ENCODE results near the gene STARD13. TPM values are rescaled to one million over a fixed set of nuclear protein-coding genes. Genes with fewer than 3 reads are reported as not detected.

The STARD13 gene
- total RNA-seq, 2 donors from 2014 or later, result 43.9 to 47.1 TPM

DNA sequence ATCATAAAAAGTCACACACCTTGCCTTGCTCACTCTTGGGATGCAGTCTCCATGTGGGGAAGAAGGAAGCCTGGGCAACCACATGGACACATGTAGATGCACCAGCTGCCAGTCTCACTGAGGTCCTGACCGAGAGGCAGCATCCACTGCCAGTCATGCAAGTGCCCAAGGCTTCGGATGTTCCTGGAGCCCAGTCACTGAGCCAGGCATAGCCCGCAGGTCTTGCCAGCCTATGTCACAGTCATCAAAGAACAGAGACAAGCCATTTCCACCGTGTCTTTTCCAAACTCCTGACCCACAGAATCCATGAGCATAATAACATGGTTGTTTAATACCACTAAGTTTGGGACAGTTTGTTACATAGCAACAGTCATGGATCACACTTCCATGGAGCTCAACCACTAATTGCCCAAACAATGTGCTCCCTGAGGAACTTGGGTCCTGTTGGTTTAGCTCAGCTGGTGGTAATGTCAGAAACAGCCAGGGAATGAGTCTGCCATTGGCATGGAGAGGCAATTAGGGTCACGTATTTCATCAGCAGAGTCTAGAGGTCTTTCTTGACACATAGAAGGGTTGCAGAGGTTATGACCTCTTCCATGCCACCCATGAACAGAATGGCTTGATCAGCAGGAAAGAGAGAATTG, 21.5 kb downstream of the STARD13 start:
- H3K4me1 ChIP-seq (ENCODE audit: control insufficient read depth in 1 of 2, low read depth in 2 of 2), result peaks cover 0 to 12% of the 10 kb centered on the region in 2 donors

GRCh38 chr13:33263484-33263883, 22.1 kb downstream of the STARD13 start:
- ATAC-seq (ENCODE audit: insufficient number of reproducible peaks, low FRiP score, low read depth) (no peak), DNase-seq (ENCODE audit: low spot score) (no peak)
- no peaks in the 10 kb centered on the region for H3K9me3 ChIP-seq
- H3K4me3 ChIP-seq, result no peak overlapping the region
- H3K36me3 ChIP-seq, result no peaks in the 10 kb centered on the region
- no peaks in the 10 kb centered on the region for H3K27me3 ChIP-seq (replicated peaks; ENCODE audit: insufficient read depth)
- TF ChIP-seq CTCF (IDR thresholded peaks at IDR 0.05), result no peak
- H3K4me1 ChIP-seq (ENCODE audit: control insufficient read depth in 1 of 2, low read depth in 2 of 2), result peaks cover 0 to 13% of the 10 kb centered on the region in 2 donors
- H3K27ac ChIP-seq, result no peak overlapping the region

More for the DNA sequence above, 21.5 kb downstream of the STARD13 start:
- Histone ChIP-seq H3K9me3 (no peaks in the 10 kb centered on the region), H3K36me3 (no peaks in the 10 kb centered on the region), H3K27me3 (replicated peaks; ENCODE audit: insufficient read depth) (no peaks in the 10 kb centered on the region), H3K4me3 (no peak overlapping the region), H3K27ac (no peak overlapping the region)
- no peak for TF ChIP-seq CTCF (IDR thresholded peaks at IDR 0.05)
- DNase-seq (ENCODE audit: low spot score), result no peak
- ATAC-seq (ENCODE audit: insufficient number of reproducible peaks, low FRiP score, low read depth), result no peak

DNA sequence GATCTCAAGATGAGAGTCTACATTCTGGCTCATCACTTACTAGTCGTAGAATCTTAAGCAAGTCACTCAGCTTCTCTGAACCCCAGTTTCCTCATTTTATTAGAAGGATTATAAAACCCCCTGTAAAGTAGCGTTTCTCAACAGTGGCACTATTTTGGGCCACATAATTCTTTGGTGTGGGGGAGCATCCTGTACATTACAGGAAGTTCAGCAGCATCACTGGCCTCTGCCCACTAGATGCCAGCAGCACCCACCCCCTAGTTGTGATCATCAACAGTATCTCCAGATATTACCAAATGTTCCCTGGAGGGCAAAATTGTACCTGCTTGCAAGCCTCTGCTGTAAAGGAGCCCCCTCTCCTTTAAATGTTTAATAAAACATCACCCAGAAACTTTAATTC, 22.6 kb downstream of the STARD13 start:
- Histone ChIP-seq H3K4me3 (no peak overlapping the region), H3K4me1 (ENCODE audit: control insufficient read depth in 1 of 2, low read depth in 2 of 2) (peaks cover 0 to 13% of the 10 kb centered on the region in 2 donors), H3K27ac (no peak overlapping the region), H3K9me3 (no peaks in the 10 kb centered on the region), H3K36me3 (no peaks in the 10 kb centered on the region), H3K27me3 (replicated peaks; ENCODE audit: insufficient read depth) (no peaks in the 10 kb centered on the region)
- no peak for TF ChIP-seq CTCF (IDR thresholded peaks at IDR 0.05)
- ATAC-seq (ENCODE audit: insufficient number of reproducible peaks, low FRiP score, low read depth) (no peak), DNase-seq (ENCODE audit: low spot score) (no peak)

DNA sequence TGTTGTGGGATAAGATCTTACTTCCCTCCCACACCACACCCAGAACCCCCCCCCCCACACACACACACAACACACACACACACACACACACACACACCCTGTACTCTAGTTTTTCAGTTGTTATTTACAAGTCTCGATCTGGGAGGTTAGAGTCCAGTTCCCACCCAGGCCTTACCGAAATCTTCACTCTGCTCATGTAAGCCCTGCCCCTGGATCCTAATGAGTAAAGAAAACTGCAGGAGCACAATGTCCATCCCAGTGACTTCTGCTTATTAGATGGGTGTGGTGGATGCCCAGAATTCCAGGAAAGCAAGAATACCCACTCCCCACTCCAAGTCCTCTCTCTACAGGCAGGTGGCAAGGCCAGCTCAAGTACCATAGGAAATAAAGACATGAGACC, 23.0 kb downstream of the STARD13 start:
- Histone ChIP-seq H3K27me3 (replicated peaks; ENCODE audit: insufficient read depth) (no peaks in the 10 kb centered on the region), H3K9me3 (no peaks in the 10 kb centered on the region), H3K27ac (no peak overlapping the region), H3K4me1 (ENCODE audit: control insufficient read depth in 1 of 2, low read depth in 2 of 2) (peaks cover 0 to 13% of the 10 kb centered on the region in 2 donors), H3K4me3 (no peak overlapping the region), H3K36me3 (no peaks in the 10 kb centered on the region)
- DNase-seq (ENCODE audit: low spot score), result no peak
- TF ChIP-seq CTCF (IDR thresholded peaks at IDR 0.05), result no peak
- no peak for ATAC-seq (ENCODE audit: insufficient number of reproducible peaks, low FRiP score, low read depth)

DNA sequence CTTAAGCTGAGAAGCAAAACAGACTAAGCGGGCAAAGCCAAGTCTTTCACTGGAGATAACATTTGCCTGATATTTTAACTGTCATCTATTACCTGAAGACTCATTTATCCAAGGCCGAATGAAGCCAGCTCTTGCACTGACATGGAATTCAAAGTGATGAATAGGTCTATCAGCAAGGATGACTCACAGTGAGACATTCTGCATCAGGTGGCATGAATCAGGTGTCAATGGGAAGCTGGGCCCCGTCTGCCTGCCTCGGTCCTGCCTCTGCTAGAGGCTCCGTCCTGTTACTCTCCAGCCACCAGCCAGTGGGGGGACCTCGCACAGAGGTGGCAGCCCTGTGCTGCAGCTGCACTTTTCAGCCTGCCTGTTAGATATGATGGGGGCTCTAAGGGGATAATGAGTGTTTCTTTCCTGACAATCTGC, 23.5 kb downstream of the STARD13 start:
- H3K27ac ChIP-seq, result no peak overlapping the region
- no peak overlapping the region for H3K4me3 ChIP-seq
- TF ChIP-seq CTCF (IDR thresholded peaks at IDR 0.05), result no peak
- peaks cover 0 to 13% of the 10 kb centered on the region in 2 donors for H3K4me1 ChIP-seq (ENCODE audit: control insufficient read depth in 1 of 2, low read depth in 2 of 2)
- H3K9me3 ChIP-seq, result no peaks in the 10 kb centered on the region
- no peaks in the 10 kb centered on the region for H3K27me3 ChIP-seq (replicated peaks; ENCODE audit: insufficient read depth)
- DNase-seq (ENCODE audit: low spot score) (no peak), ATAC-seq (ENCODE audit: insufficient number of reproducible peaks, low FRiP score, low read depth) (no peak)
- no peaks in the 10 kb centered on the region for H3K36me3 ChIP-seq
